ENCODE results near the gene AFP. TPM values are rescaled to one million over a fixed set of nuclear protein-coding genes. Genes with fewer than 3 reads are reported as not detected.
A peak's percentile ranks its signal among the peaks of the same experiment; 100 is the strongest.

AFP gene
- polyA plus RNA-seq, 1 donor (not counting 4 experiments of a cell fraction or from before 2014, with no cell fraction given) = 1.8 TPM

DNA sequence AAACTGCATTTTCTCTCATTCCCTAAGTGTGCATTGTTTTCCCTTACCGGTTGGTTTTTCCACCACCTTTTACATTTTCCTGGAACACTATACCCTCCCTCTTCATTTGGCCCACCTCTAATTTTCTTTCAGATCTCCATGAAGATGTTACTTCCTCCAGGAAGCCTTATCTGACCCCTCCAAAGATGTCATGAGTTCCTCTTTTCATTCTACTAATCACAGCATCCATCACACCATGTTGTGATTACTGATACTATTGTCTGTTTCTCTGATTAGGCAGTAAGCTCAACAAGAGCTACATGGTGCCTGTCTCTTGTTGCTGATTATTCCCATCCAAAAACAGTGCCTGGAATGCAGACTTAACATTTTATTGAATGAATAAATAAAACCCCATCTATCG is 2.9 kb upstream of the AFP start:
- FAIRE-seq (no peak), DNase-seq (ENCODE audit: low read depth, low spot score) (no peak)
- H3K9me1 ChIP-seq (ENCODE audit: control insufficient read depth, extremely low read depth, insufficient read depth, low read length) = no peaks in the 10 kb centered on the region
- dilution Hi-C loops (cut with MboI; ENCODE audit: extremely low pct_ligation_motif_present, low sequenced_read_pairs) = no loop called here
- no peaks in the 10 kb centered on the region for H3K27me3 ChIP-seq (ENCODE audit: control insufficient read depth, extremely low read depth, insufficient read depth, low read length)
- no peaks in the 10 kb centered on the region for H3K79me2 ChIP-seq (ENCODE audit: control insufficient read depth, insufficient read depth, low read length)
- no peak overlapping the region for H3K4me3 ChIP-seq (ENCODE audit: control insufficient read depth in 2 of 3, extremely low read depth in 1 of 3, insufficient read depth in 2 of 3, low read depth in 1 of 3, low read length in 3 of 3)
- H3K4me1 ChIP-seq (ENCODE audit: control insufficient read depth, extremely low read depth, insufficient read depth, low read length) = no peaks in the 10 kb centered on the region
- H3K9me3 ChIP-seq (ENCODE audit: control insufficient read depth, low read depth, low read length) = no peaks in the 10 kb centered on the region
- H3K27ac ChIP-seq (ENCODE audit: control insufficient read depth, insufficient read depth, low read length) = no peak overlapping the region
- H3K36me3 ChIP-seq (ENCODE audit: control insufficient read depth in 2 of 2, extremely low read depth in 1 of 2, insufficient read depth in 2 of 2, low read length in 2 of 2) = no peaks in the 10 kb centered on the region
- TF ChIP-seq EZH2 (IDR thresholded peaks at IDR 0.05; ENCODE audit: low read length) = no peak
- TF ChIP-seq, protein P1, sequence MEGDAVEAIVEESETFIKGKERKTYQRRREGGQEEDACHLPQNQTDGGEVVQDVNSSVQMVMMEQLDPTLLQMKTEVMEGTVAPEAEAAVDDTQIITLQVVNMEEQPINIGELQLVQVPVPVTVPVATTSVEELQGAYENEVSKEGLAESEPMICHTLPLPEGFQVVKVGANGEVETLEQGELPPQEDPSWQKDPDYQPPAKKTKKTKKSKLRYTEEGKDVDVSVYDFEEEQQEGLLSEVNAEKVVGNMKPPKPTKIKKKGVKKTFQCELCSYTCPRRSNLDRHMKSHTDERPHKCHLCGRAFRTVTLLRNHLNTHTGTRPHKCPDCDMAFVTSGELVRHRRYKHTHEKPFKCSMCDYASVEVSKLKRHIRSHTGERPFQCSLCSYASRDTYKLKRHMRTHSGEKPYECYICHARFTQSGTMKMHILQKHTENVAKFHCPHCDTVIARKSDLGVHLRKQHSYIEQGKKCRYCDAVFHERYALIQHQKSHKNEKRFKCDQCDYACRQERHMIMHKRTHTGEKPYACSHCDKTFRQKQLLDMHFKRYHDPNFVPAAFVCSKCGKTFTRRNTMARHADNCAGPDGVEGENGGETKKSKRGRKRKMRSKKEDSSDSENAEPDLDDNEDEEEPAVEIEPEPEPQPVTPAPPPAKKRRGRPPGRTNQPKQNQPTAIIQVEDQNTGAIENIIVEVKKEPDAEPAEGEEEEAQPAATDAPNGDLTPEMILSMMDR (optimal IDR thresholded peaks at IDR 0.05 in 1 of 3, IDR thresholded peaks at IDR 0.05 in 1 of 3, conservative IDR thresholded peaks at IDR 0.05 in 1 of 3; ENCODE audit: extremely low read depth in 1 of 3, insufficient read depth in 2 of 3, low read length in 3 of 3) = no peak
- no peak overlapping the region for H3K4me2 ChIP-seq (ENCODE audit: control insufficient read depth, extremely low read depth, insufficient read depth, low read depth, low read length)
- no peak overlapping the region for H2AFZ ChIP-seq (ENCODE audit: control insufficient read depth, low read length)
- H3K9ac ChIP-seq (ENCODE audit: control insufficient read depth, extremely low read depth, insufficient read depth, low read length) = no peak overlapping the region
- H4K20me1 ChIP-seq (ENCODE audit: control insufficient read depth, extremely low read depth, insufficient read depth, low read length) = no peaks in the 10 kb centered on the region

DNA sequence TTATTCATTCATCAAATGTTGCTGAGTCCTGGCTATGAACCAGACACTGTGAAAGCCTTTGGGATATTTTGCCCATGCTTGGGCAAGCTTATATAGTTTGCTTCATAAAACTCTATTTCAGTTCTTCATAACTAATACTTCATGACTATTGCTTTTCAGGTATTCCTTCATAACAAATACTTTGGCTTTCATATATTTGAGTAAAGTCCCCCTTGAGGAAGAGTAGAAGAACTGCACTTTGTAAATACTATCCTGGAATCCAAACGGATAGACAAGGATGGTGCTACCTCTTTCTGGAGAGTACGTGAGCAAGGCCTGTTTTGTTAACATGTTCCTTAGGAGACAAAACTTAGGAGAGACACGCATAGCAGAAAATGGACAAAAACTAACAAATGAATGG is 1.7 kb upstream of the AFP start:
- DNase-seq (ENCODE audit: low read depth, low spot score) (no peak), FAIRE-seq (peak; percentile 77)
- no peaks in the 10 kb centered on the region for H3K9me1 ChIP-seq (ENCODE audit: control insufficient read depth, extremely low read depth, insufficient read depth, low read length)
- H3K9ac ChIP-seq (ENCODE audit: control insufficient read depth, extremely low read depth, insufficient read depth, low read length) = no peak overlapping the region
- no peak overlapping the region for H3K27ac ChIP-seq (ENCODE audit: control insufficient read depth, insufficient read depth, low read length)
- H3K27me3 ChIP-seq (ENCODE audit: control insufficient read depth, extremely low read depth, insufficient read depth, low read length) = no peaks in the 10 kb centered on the region
- no peaks in the 10 kb centered on the region for H3K79me2 ChIP-seq (ENCODE audit: control insufficient read depth, insufficient read depth, low read length)
- no peaks in the 10 kb centered on the region for H3K4me1 ChIP-seq (ENCODE audit: control insufficient read depth, extremely low read depth, insufficient read depth, low read length)
- no peak overlapping the region for H3K4me2 ChIP-seq (ENCODE audit: control insufficient read depth, extremely low read depth, insufficient read depth, low read depth, low read length)
- no peak overlapping the region for H2AFZ ChIP-seq (ENCODE audit: control insufficient read depth, low read length)
- H3K4me3 ChIP-seq (ENCODE audit: control insufficient read depth in 2 of 3, extremely low read depth in 1 of 3, insufficient read depth in 2 of 3, low read depth in 1 of 3, low read length in 3 of 3) = no peak overlapping the region
- H4K20me1 ChIP-seq (ENCODE audit: control insufficient read depth, extremely low read depth, insufficient read depth, low read length) = no peaks in the 10 kb centered on the region
- H3K36me3 ChIP-seq (ENCODE audit: control insufficient read depth in 2 of 2, extremely low read depth in 1 of 2, insufficient read depth in 2 of 2, low read length in 2 of 2) = no peaks in the 10 kb centered on the region
- no peaks in the 10 kb centered on the region for H3K9me3 ChIP-seq (ENCODE audit: control insufficient read depth, low read depth, low read length)
- dilution Hi-C loops (cut with MboI; ENCODE audit: extremely low pct_ligation_motif_present, low sequenced_read_pairs) = no loop called here
- TF ChIP-seq EZH2 (IDR thresholded peaks at IDR 0.05; ENCODE audit: low read length) = no peak
- TF ChIP-seq, protein P1 (optimal IDR thresholded peaks at IDR 0.05 in 1 of 3, IDR thresholded peaks at IDR 0.05 in 1 of 3, conservative IDR thresholded peaks at IDR 0.05 in 1 of 3; ENCODE audit: extremely low read depth in 1 of 3, insufficient read depth in 2 of 3, low read length in 3 of 3) = peak in 2 of 3 experiments; percentile 41 to 47

Data from keratinocyte (primary cell).